Fibroblast of peridontal ligament (primary cell): ENCODE results near the gene ASB8.
"Not testable (repeated sequence)": the region's sequence is repeated elsewhere in the genome, so short reads cannot be mapped to it uniquely, and the experiment has no call there.

Source experiments
- DNase-seq: peaks from one replicate; pipeline ENCODE4 v3.0.0-alpha.2; 2010; ENCODE audit errors: extremely low read depth

Gene ASB8

GRCh38 chr12:48142818-48143674 is 14.3 kb downstream of the ASB8 start:
- DNase-seq, result no peak

GRCh38 chr12:48135027-48135426 is 22.3 kb downstream of the ASB8 start:
- DNase-seq, result no peak

- no peak for DNase-seq
Measured at GRCh38 chr12:48132826-48133225, 24.5 kb downstream of the ASB8 start.

- DNase-seq, result no peak
Measured at GRCh38 chr12:48131517-48131916, 25.8 kb downstream of the ASB8 start.

GRCh38 chr12:48129376-48129775 is 27.9 kb downstream of the ASB8 start:
- no peak for DNase-seq

GRCh38 chr12:48128800-48129199 is 28.5 kb downstream of the ASB8 start:
- no peak for DNase-seq

- DNase-seq, result no peak
Measured at GRCh38 chr12:48126953-48127630, 30.2 kb downstream of the ASB8 start.

GRCh38 chr12:48125985-48126384 is 31.3 kb downstream of the ASB8 start:
- no peak for DNase-seq

GRCh38 chr12:48125542-48125941 is 31.8 kb downstream of the ASB8 start:
- not testable (repeated sequence) for DNase-seq

- DNase-seq, result no peak
Measured at GRCh38 chr12:48123169-48123568, 34.1 kb downstream of the ASB8 start.

- DNase-seq, result no peak
Measured at GRCh38 chr12:48122065-48122834, 35.1 kb downstream of the ASB8 start.

GRCh38 chr12:48121522-48121921 is 35.8 kb downstream of the ASB8 start:
- no peak for DNase-seq

GRCh38 chr12:48119834-48120195 is 37.5 kb downstream of the ASB8 start:
- DNase-seq, result peak; percentile 9

GRCh38 chr12:48119078-48119833 is 38.1 kb downstream of the ASB8 start, which contains the start of gene PFKM:
PFKM (plus strand) TSS chr12:48119364; CDS start chr12:48122775, 3,411 bp downstream.
- DNase-seq, result peak; percentile 89

GRCh38 chr12:48118284-48118871 is 38.9 kb downstream of the ASB8 start:
- no peak for DNase-seq

- no peak for DNase-seq
Measured at GRCh38 chr12:48115957-48116356, 41.4 kb downstream of the ASB8 start.

GRCh38 chr12:48111312-48111693 is 46.0 kb downstream of the ASB8 start:
- not testable (repeated sequence) for DNase-seq

- DNase-seq, result no peak
Measured at GRCh38 chr12:48110691-48111311, 46.5 kb downstream of the ASB8 start.

GRCh38 chr12:48109424-48109823 is 47.9 kb downstream of the ASB8 start:
- no peak for DNase-seq

GRCh38 chr12:48106681-48107613 is 50.4 kb downstream of the ASB8 start:
- no peak for DNase-seq
